NT2/D1 (cell line): Measurements from ENCODE around the gene FAM98C.

ENCODE experiments used
- DNase-seq: peaks from one replicate; pipeline ENCODE4 v3.0.0-alpha.2; 2011; ENCODE audit warnings: low read depth, low spot score
- H3K27me3 ChIP-seq: 2 replicates; pipeline ENCODE4 v1.6.0; 2011; ENCODE audit warnings: mild to moderate bottlenecking; ENCODE audit not compliant: insufficient read length, insufficient read depth
- H3K36me3 ChIP-seq: 2 replicates; pipeline ENCODE4 v1.6.1; 2011; ENCODE audit warnings: mild to moderate bottlenecking, low read length, mixed read lengths; ENCODE audit not compliant: insufficient read depth, insufficient read length
- H3K4me1 ChIP-seq: 2 replicates; pipeline ENCODE4 v1.5.1; 2011; ENCODE audit not compliant: insufficient read depth, insufficient read length
- H3K4me3 ChIP-seq: 2 replicates; pipeline ENCODE4 v1.5.1; 2011; ENCODE audit warnings: low read depth; ENCODE audit not compliant: insufficient read length
- H3K9ac ChIP-seq: 2 replicates; pipeline ENCODE4 v1.6.0; 2011; ENCODE audit warnings: low read depth; ENCODE audit not compliant: insufficient read length
- H3K9me3 ChIP-seq: 2 replicates; pipeline ENCODE4 v1.5.1; 2011; ENCODE audit warnings: mild to moderate bottlenecking, low read length; ENCODE audit not compliant: insufficient read depth
- SUZ12 ChIP-seq: IDR thresholded peaks from 2 replicates; pipeline ENCODE4 v1.6.1; 2011; ENCODE audit not compliant: insufficient read length, insufficient read depth; ENCODE audit errors: extremely low read depth
- YY1 ChIP-seq: IDR thresholded peaks from 2 replicates; pipeline ENCODE4 v1.6.1; 2011; ENCODE audit not compliant: insufficient read length, insufficient read depth
- ZNF274 ChIP-seq: IDR thresholded peaks from 2 replicates; pipeline ENCODE4 v1.6.1; 2011; ENCODE audit warnings: mild to moderate bottlenecking, low read depth, low read length

Gene FAM98C

GRCh38 chr19:38453596-38453995 lies 50.7 kb downstream of the FAM98C start:
- Histone ChIP-seq H3K27me3 (no peaks in the 10 kb centered on the region), H3K36me3 (no peaks in the 10 kb centered on the region), H3K9me3 (no peaks in the 10 kb centered on the region), H3K4me3 (no peak overlapping the region), H3K4me1 (peaks cover 3% of the 10 kb centered on the region), H3K9ac (no peak overlapping the region)
- TF ChIP-seq YY1 (no peak), ZNF274 (no peak), SUZ12 (no peak)
- DNase-seq, result no peak

GRCh38 chr19:38455031-38455430 lies 52.1 kb downstream of the FAM98C start:
- no peak for DNase-seq
- Histone ChIP-seq H3K9me3 (no peaks in the 10 kb centered on the region), H3K27me3 (no peaks in the 10 kb centered on the region), H3K9ac (no peak overlapping the region), H3K36me3 (no peaks in the 10 kb centered on the region), H3K4me1 (peaks cover 3% of the 10 kb centered on the region), H3K4me3 (no peak overlapping the region)
- TF ChIP-seq YY1, result no peak
- TF ChIP-seq ZNF274, result no peak
- no peak for TF ChIP-seq SUZ12

GRCh38 chr19:38457202-38457601 lies 54.3 kb downstream of the FAM98C start:
- Histone ChIP-seq H3K36me3 (no peaks in the 10 kb centered on the region), H3K4me1 (peaks cover 3% of the 10 kb centered on the region), H3K27me3 (no peaks in the 10 kb centered on the region), H3K9me3 (no peaks in the 10 kb centered on the region), H3K9ac (no peak overlapping the region), H3K4me3 (no peak overlapping the region)
- no peak for DNase-seq
- TF ChIP-seq ZNF274 (no peak), YY1 (no peak), SUZ12 (no peak)

DNA sequence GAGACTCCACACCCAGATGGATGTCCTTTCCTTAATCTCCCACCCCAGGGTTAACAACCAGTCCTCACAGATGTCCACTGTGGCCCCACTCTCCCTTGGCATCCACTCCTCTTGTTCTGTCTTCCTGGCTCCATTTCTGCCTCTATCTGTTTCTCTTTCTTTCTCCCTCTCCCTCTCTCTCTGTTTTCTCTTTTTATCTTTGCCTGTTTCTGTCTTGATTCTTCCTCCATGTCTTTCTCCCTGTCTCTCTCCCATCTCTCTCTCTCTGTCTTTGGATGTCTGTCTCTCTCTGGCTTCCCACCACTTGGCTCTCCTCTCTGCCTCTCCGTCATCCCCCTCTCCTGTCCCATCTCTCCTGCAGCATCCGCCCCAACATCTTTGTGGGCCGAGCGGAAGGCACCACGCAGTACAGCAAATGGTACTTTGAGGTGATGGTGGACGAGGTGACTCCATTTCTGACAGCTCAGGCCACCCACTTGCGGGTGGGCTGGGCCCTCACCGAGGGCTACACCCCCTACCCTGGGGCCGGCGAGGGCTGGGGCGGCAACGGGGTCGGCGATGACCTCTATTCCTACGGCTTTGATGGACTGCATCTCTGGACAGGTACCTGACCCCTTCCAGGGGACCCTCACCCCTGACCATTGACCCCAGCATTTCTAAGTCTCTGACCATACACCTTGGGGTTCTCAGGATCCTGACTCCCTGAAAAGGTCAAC lies 55.0 kb downstream of the FAM98C start:
- Histone ChIP-seq H3K27me3 (no peaks in the 10 kb centered on the region), H3K4me1 (no peaks in the 10 kb centered on the region), H3K36me3 (no peaks in the 10 kb centered on the region), H3K9me3 (no peaks in the 10 kb centered on the region), H3K9ac (no peak overlapping the region), H3K4me3 (no peak overlapping the region)
- no peak for DNase-seq
- TF ChIP-seq YY1 (no peak), ZNF274 (no peak), SUZ12 (no peak)
